ENCODE results near the gene CAP2.

DNA sequence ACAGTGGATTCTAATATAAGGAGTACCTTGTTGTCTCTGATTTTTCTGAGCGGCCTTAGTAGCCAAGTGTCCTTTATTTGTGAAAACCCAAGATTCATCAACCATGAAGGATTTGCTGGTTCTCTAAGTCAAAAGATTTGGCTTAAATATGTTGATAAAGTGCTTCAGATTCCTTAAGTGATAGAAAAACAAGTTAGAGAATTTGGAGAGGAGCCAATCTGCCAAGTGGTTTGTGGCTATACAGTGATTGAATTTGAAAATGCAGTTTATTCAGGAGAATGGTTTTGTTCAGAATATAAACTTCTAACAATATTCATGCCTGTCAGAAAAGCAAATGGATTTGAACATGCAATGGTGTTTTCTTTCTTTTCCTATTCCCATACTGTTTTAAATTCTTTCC lies 54.8 kb downstream of the CAP2 start:
- TF ChIP-seq, protein P1, sequence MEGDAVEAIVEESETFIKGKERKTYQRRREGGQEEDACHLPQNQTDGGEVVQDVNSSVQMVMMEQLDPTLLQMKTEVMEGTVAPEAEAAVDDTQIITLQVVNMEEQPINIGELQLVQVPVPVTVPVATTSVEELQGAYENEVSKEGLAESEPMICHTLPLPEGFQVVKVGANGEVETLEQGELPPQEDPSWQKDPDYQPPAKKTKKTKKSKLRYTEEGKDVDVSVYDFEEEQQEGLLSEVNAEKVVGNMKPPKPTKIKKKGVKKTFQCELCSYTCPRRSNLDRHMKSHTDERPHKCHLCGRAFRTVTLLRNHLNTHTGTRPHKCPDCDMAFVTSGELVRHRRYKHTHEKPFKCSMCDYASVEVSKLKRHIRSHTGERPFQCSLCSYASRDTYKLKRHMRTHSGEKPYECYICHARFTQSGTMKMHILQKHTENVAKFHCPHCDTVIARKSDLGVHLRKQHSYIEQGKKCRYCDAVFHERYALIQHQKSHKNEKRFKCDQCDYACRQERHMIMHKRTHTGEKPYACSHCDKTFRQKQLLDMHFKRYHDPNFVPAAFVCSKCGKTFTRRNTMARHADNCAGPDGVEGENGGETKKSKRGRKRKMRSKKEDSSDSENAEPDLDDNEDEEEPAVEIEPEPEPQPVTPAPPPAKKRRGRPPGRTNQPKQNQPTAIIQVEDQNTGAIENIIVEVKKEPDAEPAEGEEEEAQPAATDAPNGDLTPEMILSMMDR (IDR thresholded peaks at IDR 0.05) = no peak
- no peak for TF ChIP-seq POLR2A (IDR thresholded peaks at IDR 0.05)
